Type B pancreatic cell (in vitro differentiated cells): ENCODE data around the gene POLR3GL. TPM values are rescaled to one million over a fixed set of nuclear protein-coding genes. Genes with fewer than 3 reads are reported as not detected.
A peak's percentile ranks its signal among the peaks of the same experiment; 100 is the strongest.

Source experiments
- DNase-seq: peaks from one replicate; pipeline ENCODE4 v3.0.0; 2021; ENCODE audit warnings: mixed read lengths; ENCODE audit not compliant: unreplicated experiment; ENCODE audit errors: extremely low spot score
- H3K27ac Mint-ChIP-seq: 2 replicates; pipeline ENCODE4 v1.8.0; 2021; ENCODE audit warnings: mild to moderate bottlenecking, mixed read lengths
- H3K27me3 Mint-ChIP-seq: 2 replicates; pipeline ENCODE4 v1.8.0; 2021; ENCODE audit warnings: mixed read lengths
- H3K36me3 Mint-ChIP-seq: 2 replicates; pipeline ENCODE4 v1.8.0; 2021; ENCODE audit warnings: mixed read lengths
- H3K4me1 Mint-ChIP-seq: one replicate; pipeline ENCODE4 v1.8.0; 2021; ENCODE audit warnings: mixed read lengths; ENCODE audit not compliant: unreplicated experiment
- H3K4me3 Mint-ChIP-seq: 2 replicates; pipeline ENCODE4 v1.8.0; 2021; ENCODE audit warnings: mild to moderate bottlenecking, mixed read lengths
- H3K9me3 Mint-ChIP-seq: 2 replicates; pipeline ENCODE4 v1.8.0; 2021; ENCODE audit warnings: mixed read lengths
- total RNA-seq: library from RNA; stranded (reverse); gene quantifications from 2 replicates; pipeline ENCODE4 v1.2.1, GENCODE V29; 2021; ENCODE audit warnings: low replicate concordance
- TF ChIP-seq, protein P1 (sequence below): fragments of 200-600 bp; sonication (generic); conservative IDR thresholded peaks from 2 replicates; pipeline ENCODE4 v1.5.0; 2021; ENCODE audit warnings: antibody characterized with exemption, mild to moderate bottlenecking

Gene POLR3GL
- total RNA-seq, 1 donor from 2014 or later = 14.1 TPM

DNA sequence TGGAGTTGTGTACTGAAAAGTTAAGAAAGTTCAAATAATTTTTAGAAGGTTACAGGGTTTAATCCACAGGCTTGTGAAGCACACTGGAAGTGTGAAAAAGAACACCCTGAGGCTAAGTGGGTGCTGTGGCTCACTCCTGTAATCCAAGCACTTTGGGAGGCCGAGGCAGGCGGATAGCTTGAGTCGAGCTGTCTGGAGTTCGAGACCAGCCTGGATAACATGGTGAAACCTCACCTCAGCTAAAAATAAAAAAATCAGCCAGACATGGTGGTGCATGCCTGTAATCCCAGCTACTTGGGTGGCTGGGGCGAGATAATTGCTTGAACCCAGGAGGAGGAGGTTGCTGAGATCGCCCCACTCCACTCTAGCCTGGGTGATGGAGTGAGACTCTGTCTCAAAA is 22.1 kb downstream of the POLR3GL start:
- Mint-ChIP-seq H3K36me3 (no peaks in the 10 kb centered on the region), H3K4me1 (peaks cover 43% of the 10 kb centered on the region), H3K9me3 (no peaks in the 10 kb centered on the region), H3K4me3 (no peak overlapping the region), H3K27me3 (no peaks in the 10 kb centered on the region), H3K27ac (no peak overlapping the region)
- DNase-seq = no peak
- TF ChIP-seq, protein P1, sequence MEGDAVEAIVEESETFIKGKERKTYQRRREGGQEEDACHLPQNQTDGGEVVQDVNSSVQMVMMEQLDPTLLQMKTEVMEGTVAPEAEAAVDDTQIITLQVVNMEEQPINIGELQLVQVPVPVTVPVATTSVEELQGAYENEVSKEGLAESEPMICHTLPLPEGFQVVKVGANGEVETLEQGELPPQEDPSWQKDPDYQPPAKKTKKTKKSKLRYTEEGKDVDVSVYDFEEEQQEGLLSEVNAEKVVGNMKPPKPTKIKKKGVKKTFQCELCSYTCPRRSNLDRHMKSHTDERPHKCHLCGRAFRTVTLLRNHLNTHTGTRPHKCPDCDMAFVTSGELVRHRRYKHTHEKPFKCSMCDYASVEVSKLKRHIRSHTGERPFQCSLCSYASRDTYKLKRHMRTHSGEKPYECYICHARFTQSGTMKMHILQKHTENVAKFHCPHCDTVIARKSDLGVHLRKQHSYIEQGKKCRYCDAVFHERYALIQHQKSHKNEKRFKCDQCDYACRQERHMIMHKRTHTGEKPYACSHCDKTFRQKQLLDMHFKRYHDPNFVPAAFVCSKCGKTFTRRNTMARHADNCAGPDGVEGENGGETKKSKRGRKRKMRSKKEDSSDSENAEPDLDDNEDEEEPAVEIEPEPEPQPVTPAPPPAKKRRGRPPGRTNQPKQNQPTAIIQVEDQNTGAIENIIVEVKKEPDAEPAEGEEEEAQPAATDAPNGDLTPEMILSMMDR = no peak

DNA sequence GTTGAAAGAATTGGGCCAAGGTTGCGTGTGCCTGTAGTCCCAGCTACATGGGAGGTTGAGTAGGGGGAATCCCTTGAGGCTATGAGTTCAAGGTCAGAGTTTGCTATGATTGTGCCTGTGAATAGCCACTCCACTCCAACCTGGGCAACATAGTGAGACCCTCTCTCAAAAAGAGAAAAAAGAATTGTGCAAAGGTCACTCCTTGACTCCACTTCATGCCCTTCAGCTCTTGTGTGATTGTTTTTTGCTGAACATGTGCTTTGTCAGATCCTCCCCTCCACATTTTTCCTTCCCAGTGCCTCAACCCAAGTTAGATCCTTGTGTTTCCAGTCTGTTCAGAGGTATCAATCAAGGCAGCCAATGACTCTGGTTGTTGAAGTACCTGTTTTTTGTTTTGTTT is 23.4 kb downstream of the POLR3GL start:
- H3K9me3 Mint-ChIP-seq = no peaks in the 10 kb centered on the region
- TF ChIP-seq, protein P1 = no peak
- H3K4me3 Mint-ChIP-seq = no peak overlapping the region
- H3K36me3 Mint-ChIP-seq = peaks cover 5% of the 10 kb centered on the region
- no peaks in the 10 kb centered on the region for H3K27me3 Mint-ChIP-seq
- peak overlapping the region; percentile 84 for H3K27ac Mint-ChIP-seq
- no peak for DNase-seq
- peaks cover 46% of the 10 kb centered on the region for H3K4me1 Mint-ChIP-seq

DNA sequence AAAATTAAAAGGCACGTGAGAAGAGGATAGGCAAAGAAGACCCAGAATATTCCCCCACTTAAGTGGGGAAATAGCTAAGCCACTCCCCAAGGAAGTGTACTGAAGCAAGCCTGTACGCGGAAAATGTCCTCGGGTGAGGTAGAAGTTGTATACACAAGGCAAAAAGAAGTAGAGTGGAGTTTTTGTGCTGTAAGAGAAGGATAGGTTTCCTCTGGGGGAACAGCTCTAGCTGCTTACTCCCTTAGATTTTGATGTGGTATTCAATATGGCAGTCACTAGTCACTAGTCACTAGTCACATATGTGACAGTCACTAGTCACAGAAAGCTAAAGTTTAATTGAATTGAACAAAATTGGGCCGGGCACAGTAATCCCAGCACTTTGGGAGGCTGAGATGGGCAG is 24.3 kb downstream of the POLR3GL start:
- Mint-ChIP-seq H3K4me3 (no peak overlapping the region), H3K27ac (peak overlapping the region; percentile 84), H3K27me3 (no peaks in the 10 kb centered on the region), H3K4me1 (peaks cover 43% of the 10 kb centered on the region), H3K9me3 (no peaks in the 10 kb centered on the region), H3K36me3 (peaks cover 13% of the 10 kb centered on the region)
- TF ChIP-seq, protein P1 = no peak
- DNase-seq = no peak

DNA sequence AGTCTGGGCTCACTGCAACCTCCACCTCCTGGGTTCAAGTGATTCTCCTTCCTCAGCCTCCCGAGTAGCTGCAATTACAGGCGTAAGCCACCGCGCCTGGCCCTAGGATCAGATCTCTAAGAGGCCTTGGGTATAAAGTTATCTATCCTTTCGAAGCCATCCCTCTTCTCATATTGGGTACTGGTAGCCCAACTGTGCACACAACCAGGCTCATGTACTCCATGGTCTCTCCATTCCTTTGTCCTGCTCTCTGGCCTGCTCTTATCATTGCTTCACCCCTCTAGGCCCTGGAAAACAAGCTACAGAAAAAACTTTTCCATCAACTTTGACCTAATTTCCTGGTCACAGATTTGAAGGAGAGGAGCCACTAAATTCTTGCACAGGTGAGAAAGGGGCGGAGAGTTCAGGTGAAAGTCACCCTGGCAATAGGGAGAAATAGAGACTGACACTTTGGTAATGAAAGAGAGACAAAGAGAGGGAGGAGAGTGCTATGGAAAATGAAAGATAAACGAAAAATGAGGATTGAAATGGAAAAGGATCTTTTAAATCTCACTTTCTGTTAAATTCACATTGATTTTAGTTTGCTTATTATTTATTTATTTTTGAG is 25.9 kb downstream of the POLR3GL start:
- DNase-seq = no peak
- peaks cover 42% of the 10 kb centered on the region for H3K4me1 Mint-ChIP-seq
- H3K36me3 Mint-ChIP-seq = peaks cover 29% of the 10 kb centered on the region
- no peaks in the 10 kb centered on the region for H3K27me3 Mint-ChIP-seq
- peak overlapping the region; percentile 72 for H3K27ac Mint-ChIP-seq
- peak overlapping the region; percentile 63 for H3K4me3 Mint-ChIP-seq
- TF ChIP-seq, protein P1 = no peak
- H3K9me3 Mint-ChIP-seq = no peaks in the 10 kb centered on the region

DNA sequence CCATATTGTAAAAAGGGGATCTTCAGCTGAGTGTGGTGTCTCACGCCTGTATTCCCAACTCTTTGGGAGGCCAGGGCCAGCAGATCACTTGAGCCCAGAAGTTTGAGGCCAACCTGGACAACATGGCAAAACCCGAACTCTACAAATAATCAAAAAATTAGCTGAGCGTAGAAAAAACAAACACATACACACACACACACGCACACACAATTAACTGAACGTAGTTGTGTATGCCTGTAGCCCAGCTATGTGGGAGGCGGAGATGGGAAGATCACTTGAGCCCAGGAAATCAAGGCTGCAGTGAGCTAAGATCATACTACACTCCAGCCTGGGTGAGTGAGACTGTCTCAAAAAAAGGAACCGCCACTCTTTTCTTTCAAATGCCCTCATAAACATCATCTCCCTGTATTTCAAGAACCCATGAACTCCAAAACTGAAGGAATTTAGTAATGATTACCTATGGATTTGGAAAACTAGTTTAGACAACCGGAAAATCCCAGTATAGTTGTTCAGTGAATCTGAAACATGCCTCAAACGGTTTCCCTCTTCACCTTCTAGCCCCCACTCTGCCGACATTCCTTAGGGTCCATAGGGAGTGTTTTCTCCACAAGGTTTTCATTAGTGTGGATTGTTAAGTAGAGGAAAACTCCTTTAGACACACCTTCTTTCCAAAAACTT is 27.4 kb downstream of the POLR3GL start:
- peak overlapping the region; percentile 34 for H3K4me3 Mint-ChIP-seq
- H3K4me1 Mint-ChIP-seq = peaks cover 41% of the 10 kb centered on the region
- no peaks in the 10 kb centered on the region for H3K27me3 Mint-ChIP-seq
- TF ChIP-seq, protein P1 = no peak
- H3K27ac Mint-ChIP-seq = peak overlapping the region; percentile 59
- peaks cover 32% of the 10 kb centered on the region for H3K36me3 Mint-ChIP-seq
- DNase-seq = no peak
- no peaks in the 10 kb centered on the region for H3K9me3 Mint-ChIP-seq
